Smooth muscle cell (in vitro differentiated cells): ENCODE results near the gene KIAA1328. TPM values are rescaled to one million over a fixed set of nuclear protein-coding genes. Genes with fewer than 3 reads are reported as not detected.

ENCODE experiments used
- DNase-seq: peaks from one replicate; lab custom pipeline; 2025; ENCODE audit not compliant: unreplicated experiment; lab: John Stamatoyannopoulos, UW
- H2AFZ ChIP-seq: fragments of 200-600 bp; sonication (generic); 2 replicates; pipeline ENCODE4 v1.6.0; 2016; ENCODE audit warnings: antibody characterized with exemption, low read depth, mild to moderate bottlenecking
- H3F3A ChIP-seq: fragments of 200-600 bp; sonication (generic); 2 replicates; pipeline ENCODE4 v1.6.0; 2017; ENCODE audit warnings: antibody characterized with exemption, low read depth
- H3K27ac ChIP-seq: fragments of 200-600 bp; sonication (generic); 2 replicates; pipeline ENCODE4 v1.5.1; 2016; ENCODE audit warnings: low read depth, mild to moderate bottlenecking
- H3K27me3 ChIP-seq: fragments of 200-600 bp; sonication (generic); 2 replicates; pipeline ENCODE4 v1.6.1; 2016; ENCODE audit warnings: low read depth, mild to moderate bottlenecking
- H3K36me3 ChIP-seq: fragments of 200-600 bp; sonication (generic); 2 replicates; pipeline ENCODE4 v1.5.1; 2016; ENCODE audit warnings: low read depth
- H3K4me1 ChIP-seq: fragments of 200-600 bp; sonication (generic); 2 replicates; pipeline ENCODE4 v1.5.1; 2016; ENCODE audit warnings: low read depth
- H3K4me2 ChIP-seq: fragments of 200-600 bp; sonication (generic); 2 replicates; pipeline ENCODE4 v1.6.0; 2016; ENCODE audit warnings: mild to moderate bottlenecking
- H3K4me3 ChIP-seq: fragments of 200-600 bp; sonication (generic); 2 replicates; pipeline ENCODE4 v1.5.1; 2016; ENCODE audit warnings: mild to moderate bottlenecking
- H3K79me2 ChIP-seq: fragments of 200-600 bp; sonication (generic); 2 replicates; pipeline ENCODE4 v1.6.0; 2016; ENCODE audit warnings: low read depth, mild to moderate bottlenecking
- H3K9ac ChIP-seq: fragments of 200-600 bp; sonication (generic); 2 replicates; pipeline ENCODE4 v1.6.0; 2016; ENCODE audit warnings: low read depth
- H3K9me3 ChIP-seq: fragments of 200-600 bp; sonication (generic); replicated peaks from 2 replicates; pipeline ENCODE4 v1.5.1; 2016; ENCODE audit warnings: low read depth
- H4K20me1 ChIP-seq: fragments of 200-600 bp; sonication (generic); 2 replicates; pipeline ENCODE4 v1.6.0; 2016; ENCODE audit warnings: low read depth
- WGBS: methylation state at CpG from one replicate; pipeline ENCODE4 v1.1.7; 2016; ENCODE audit warnings: low lambda C conversion rate; 5-methylcytosine and 5-hydroxymethylcytosine counted together
- polyA plus RNA-seq: library from polyadenylated mRNA; unstranded; fragments of >200 nt; fragmentation: Nextera tagmentation; extraction: Ambion mirVana; gene quantifications from 2 replicates; pipeline ENCODE4 v1.2.1, GENCODE V29; 2016
- total RNA-seq: library from RNA; depleted of rRNA; stranded (reverse); fragments of >200 nt; gene quantifications from 2 replicates; pipeline ENCODE4 v1.2.3, GENCODE V29; 2014
- TF ChIP-seq, protein P1 (sequence below): fragments of 200-600 bp; sonication (generic); IDR thresholded peaks from 2 replicates; pipeline ENCODE4 v1.5.1; 2017; ENCODE audit warnings: borderline replicate concordance, mild to moderate bottlenecking, antibody characterized with exemption; ENCODE audit not compliant: insufficient read depth, poor library complexity, severe bottlenecking

Gene KIAA1328
- total and polyA plus RNA-seq, 2 experiments from 2014 or later, result 2.2 to 11.7 TPM

DNA sequence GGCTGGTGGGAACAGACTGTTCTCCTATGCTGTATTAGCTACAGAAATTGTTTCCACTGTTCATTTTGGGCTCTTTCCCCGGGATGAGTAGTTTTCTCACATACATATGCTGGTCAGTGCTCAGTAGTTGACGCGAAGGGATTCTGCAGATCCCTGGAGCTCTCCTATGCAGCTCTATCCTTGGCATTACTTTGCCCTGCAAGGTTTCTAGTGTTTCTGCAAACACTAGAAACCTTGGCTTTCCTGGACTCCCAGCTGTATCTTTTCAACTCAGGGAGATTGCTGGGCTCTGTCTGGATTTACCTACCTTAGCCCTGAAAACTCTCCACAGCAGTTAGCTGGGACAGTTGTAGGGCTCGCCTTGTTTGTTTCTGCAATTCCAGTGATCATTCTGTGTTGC, 10.9 kb downstream of the KIAA1328 start:
- H3K9me3 ChIP-seq, result no peaks in the 10 kb centered on the region
- 92% methylated on average over 4 of the region's 4 CpGs for WGBS
- no peaks in the 10 kb centered on the region for H4K20me1 ChIP-seq
- H3K4me1 ChIP-seq, result no peaks in the 10 kb centered on the region
- TF ChIP-seq, protein P1, sequence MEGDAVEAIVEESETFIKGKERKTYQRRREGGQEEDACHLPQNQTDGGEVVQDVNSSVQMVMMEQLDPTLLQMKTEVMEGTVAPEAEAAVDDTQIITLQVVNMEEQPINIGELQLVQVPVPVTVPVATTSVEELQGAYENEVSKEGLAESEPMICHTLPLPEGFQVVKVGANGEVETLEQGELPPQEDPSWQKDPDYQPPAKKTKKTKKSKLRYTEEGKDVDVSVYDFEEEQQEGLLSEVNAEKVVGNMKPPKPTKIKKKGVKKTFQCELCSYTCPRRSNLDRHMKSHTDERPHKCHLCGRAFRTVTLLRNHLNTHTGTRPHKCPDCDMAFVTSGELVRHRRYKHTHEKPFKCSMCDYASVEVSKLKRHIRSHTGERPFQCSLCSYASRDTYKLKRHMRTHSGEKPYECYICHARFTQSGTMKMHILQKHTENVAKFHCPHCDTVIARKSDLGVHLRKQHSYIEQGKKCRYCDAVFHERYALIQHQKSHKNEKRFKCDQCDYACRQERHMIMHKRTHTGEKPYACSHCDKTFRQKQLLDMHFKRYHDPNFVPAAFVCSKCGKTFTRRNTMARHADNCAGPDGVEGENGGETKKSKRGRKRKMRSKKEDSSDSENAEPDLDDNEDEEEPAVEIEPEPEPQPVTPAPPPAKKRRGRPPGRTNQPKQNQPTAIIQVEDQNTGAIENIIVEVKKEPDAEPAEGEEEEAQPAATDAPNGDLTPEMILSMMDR, result no peak
- no peak overlapping the region for H3K9ac ChIP-seq
- no peak overlapping the region for H3K4me2 ChIP-seq
- no peaks in the 10 kb centered on the region for H3K27me3 ChIP-seq
- no peak overlapping the region for H2AFZ ChIP-seq
- H3K79me2 ChIP-seq, result no peaks in the 10 kb centered on the region
- no peak for DNase-seq
- H3F3A ChIP-seq, result no peaks in the 10 kb centered on the region
- no peak overlapping the region for H3K27ac ChIP-seq
- H3K4me3 ChIP-seq, result no peak overlapping the region
- peaks cover 3% of the 10 kb centered on the region for H3K36me3 ChIP-seq

- Histone ChIP-seq H3F3A (no peaks in the 10 kb centered on the region), H3K9ac (no peak overlapping the region), H3K9me3 (no peaks in the 10 kb centered on the region), H3K36me3 (peaks cover 5% of the 10 kb centered on the region), H3K4me2 (no peak overlapping the region), H3K4me1 (no peaks in the 10 kb centered on the region), H3K27ac (no peak overlapping the region), H3K79me2 (no peaks in the 10 kb centered on the region), H3K27me3 (no peaks in the 10 kb centered on the region), H2AFZ (no peak overlapping the region), H4K20me1 (no peaks in the 10 kb centered on the region), H3K4me3 (no peak overlapping the region)
- WGBS, result 95% methylated on average over 5 of the region's 5 CpGs
- no peak for DNase-seq
- TF ChIP-seq, protein P1, result no peak
These were observed 14.3 kb downstream of the KIAA1328 start for GRCh38 chr18:36843199-36843598.

GRCh38 chr18:36843784-36844183, 14.9 kb downstream of the KIAA1328 start:
- no peaks in the 10 kb centered on the region for H3K79me2 ChIP-seq
- H3K27ac ChIP-seq, result no peak overlapping the region
- no peak overlapping the region for H3K4me2 ChIP-seq
- no peaks in the 10 kb centered on the region for H3F3A ChIP-seq
- WGBS, result 81% methylated on average over 2 of the region's 2 CpGs
- TF ChIP-seq, protein P1, result no peak
- H3K9me3 ChIP-seq, result no peaks in the 10 kb centered on the region
- no peaks in the 10 kb centered on the region for H4K20me1 ChIP-seq
- H3K4me3 ChIP-seq, result no peak overlapping the region
- H3K4me1 ChIP-seq, result no peaks in the 10 kb centered on the region
- H2AFZ ChIP-seq, result no peak overlapping the region
- H3K9ac ChIP-seq, result no peak overlapping the region
- no peak for DNase-seq
- no peaks in the 10 kb centered on the region for H3K27me3 ChIP-seq
- peaks cover 5% of the 10 kb centered on the region for H3K36me3 ChIP-seq

DNA sequence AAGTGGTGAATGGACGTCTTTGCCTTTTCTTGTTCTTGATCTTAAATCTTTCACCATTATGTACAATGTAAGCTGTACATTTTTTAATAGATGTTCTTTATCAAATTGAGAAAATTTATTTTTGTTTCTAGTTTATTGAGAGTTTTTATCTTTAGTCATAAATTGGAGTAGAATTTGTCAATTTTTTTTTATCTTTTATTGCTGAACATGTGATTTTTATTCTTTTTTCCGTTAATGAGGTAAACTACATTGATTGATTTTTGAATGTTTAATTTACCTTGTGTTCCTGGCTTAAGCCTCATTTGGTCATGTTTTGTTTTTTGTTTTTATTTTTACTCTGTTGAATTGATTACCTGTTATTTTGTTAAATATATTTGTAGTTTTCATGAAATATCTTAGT, 19.7 kb downstream of the KIAA1328 start:
- no peaks in the 10 kb centered on the region for H3K79me2 ChIP-seq
- no peaks in the 10 kb centered on the region for H3K4me1 ChIP-seq
- TF ChIP-seq, protein P1, result no peak
- no peak for DNase-seq
- no peak overlapping the region for H3K9ac ChIP-seq
- H3F3A ChIP-seq, result no peaks in the 10 kb centered on the region
- H2AFZ ChIP-seq, result no peak overlapping the region
- H3K4me2 ChIP-seq, result no peak overlapping the region
- no peaks in the 10 kb centered on the region for H3K27me3 ChIP-seq
- no peaks in the 10 kb centered on the region for H4K20me1 ChIP-seq
- H3K9me3 ChIP-seq, result peaks cover 4% of the 10 kb centered on the region
- no peak overlapping the region for H3K4me3 ChIP-seq
- H3K27ac ChIP-seq, result no peak overlapping the region
- peaks cover 5% of the 10 kb centered on the region for H3K36me3 ChIP-seq
- 99% methylated on average over 2 of the region's 2 CpGs for WGBS
